Measurements from ENCODE around the gene CHST3. TPM values are rescaled to one million over a fixed set of nuclear protein-coding genes. Genes with fewer than 3 reads are reported as not detected.
"Not testable (repeated sequence)": the region's sequence is repeated elsewhere in the genome, so short reads cannot be mapped to it uniquely, and the experiment has no call there.

CHST3 gene
- total RNA-seq, 1 experiment from 2014 or later: 7.5 TPM

DNA sequence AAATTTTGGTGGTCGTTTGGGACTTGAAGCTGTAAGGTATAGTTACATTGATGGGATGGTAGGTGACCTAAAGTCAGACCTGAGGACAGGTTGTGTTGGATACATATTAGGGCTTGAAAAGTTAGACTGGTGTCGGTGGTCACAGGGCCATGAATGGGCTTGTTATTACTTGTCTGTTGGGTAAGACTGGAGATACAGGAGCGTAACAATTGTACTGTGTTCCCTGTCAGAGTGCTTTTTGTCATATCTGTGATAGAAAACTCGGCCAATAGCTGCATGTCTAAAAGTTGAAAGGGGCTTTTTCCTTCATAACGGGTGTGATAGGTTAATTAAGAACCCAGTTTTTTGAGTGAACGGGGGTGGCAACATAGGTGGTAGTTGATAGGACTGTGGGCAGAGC is 13.5 kb upstream of the CHST3 start:
- no peak for DNase-seq (ENCODE audit: low read depth)

DNA sequence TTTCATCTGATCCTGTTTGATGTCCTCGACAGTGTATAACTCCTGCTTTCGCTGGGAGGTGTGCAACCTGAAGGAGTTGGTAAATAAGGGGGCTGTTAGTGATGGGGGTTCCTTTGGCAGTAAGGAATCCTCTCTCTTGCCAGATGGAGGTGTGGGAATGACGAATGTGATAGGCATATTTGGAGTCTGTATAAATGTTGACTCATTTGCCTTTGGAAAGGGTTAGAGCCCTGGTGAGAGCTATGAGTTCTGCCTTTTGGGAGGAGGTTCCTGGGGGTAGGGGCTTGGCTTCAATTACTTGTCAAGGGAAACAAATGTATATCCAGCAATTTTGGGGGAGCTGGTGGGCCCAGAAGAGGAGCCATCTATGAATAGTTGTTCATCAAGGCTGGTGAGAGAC is 11.4 kb upstream of the CHST3 start:
- no peak for DNase-seq (ENCODE audit: low read depth)

DNA sequence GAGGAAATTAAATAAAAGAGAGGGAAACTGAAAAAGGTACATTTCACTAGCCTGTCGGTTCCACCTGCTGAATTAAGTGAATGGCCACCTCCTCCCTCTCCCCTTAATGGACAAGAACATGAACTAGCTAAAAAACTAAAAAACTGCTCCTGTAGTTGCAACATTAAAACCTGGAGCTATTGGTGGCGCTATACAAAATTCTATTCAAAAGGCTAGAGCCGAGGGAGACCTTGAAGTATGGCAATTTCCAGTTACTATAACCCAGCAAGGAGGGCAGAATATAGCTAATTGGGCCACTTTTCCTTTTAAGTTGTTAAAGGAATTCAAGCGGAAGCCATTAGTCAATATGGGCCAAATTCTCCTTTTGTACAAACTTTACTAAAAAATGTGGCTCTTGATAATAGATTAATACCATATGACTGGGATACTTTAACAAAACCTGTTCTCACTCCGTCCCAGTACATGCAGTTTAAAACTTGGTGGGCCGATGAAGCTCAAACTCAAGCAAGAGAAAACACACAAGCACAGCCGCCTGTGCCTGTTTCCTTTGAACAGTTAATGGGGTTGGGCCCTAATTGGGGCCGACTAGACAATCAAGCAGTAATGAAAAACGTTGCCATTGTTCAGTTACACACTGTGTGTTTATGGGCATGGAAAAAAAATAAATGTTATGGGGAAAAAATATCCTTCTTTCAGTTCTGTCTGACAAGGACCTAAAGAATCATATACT is 6.5 kb upstream of the CHST3 start:
- no peak for DNase-seq (ENCODE audit: low read depth)

DNA sequence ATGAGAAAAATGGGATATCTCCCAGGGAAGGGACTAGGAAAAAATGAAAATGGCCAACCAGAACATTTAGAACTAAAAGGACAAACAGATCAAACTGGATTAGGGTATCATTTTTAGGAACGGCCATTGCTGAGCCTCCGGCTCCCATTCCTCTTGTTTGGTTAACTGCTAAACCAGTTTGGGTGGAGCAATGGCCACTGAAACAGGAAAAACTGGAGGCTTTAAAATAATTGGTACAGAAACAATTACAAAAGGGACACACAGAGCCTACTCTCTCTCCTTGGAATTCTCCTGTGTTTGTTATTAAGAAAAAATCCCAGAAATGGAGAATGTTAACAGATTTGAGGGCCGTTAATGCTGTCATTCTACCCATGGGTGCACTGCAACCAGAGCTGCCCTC is 4.7 kb upstream of the CHST3 start:
- no peak for DNase-seq (ENCODE audit: low read depth)

DNA sequence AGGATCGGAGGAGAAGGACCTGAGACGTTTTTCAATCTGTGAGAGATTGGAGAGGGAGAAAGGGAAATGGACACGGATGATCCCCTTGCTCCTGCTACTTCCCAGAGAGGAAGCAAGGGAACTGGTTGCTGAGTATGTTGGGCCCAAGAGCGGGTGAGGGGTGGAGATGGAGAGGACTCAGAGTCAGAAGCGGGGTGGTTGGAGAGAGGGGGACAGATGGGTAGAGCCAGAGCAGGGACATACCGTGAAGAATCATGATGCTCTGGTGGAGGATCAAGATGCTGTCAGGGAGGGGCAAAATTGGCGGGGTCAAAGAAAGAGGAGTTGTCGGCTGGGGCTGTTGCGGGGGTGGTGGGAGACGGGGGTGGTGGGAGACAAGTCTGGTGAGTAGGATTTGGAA is 2.4 kb upstream of the CHST3 start:
- no peak for DNase-seq (ENCODE audit: low read depth)

DNA sequence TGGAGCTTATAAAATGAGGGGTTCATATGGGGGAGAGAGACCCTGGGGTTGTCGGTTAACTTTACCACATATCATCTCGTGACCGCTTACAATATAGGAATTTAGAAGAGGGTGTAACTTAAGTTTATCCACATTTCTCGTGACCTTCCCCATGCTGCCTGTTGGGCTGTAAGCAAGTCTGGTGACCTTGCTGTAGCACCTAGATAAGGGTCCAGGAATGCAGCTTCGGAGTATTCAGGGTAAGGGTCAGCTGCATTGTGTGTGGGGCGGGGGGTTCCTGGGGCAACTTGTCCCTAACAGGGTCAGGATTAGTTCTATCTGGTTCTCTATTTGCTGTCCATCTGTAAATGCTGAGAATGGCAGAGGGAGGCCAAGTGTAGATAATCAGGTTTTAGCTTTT is 1.3 kb upstream of the CHST3 start:
- no peak for DNase-seq (ENCODE audit: low read depth)

DNA sequence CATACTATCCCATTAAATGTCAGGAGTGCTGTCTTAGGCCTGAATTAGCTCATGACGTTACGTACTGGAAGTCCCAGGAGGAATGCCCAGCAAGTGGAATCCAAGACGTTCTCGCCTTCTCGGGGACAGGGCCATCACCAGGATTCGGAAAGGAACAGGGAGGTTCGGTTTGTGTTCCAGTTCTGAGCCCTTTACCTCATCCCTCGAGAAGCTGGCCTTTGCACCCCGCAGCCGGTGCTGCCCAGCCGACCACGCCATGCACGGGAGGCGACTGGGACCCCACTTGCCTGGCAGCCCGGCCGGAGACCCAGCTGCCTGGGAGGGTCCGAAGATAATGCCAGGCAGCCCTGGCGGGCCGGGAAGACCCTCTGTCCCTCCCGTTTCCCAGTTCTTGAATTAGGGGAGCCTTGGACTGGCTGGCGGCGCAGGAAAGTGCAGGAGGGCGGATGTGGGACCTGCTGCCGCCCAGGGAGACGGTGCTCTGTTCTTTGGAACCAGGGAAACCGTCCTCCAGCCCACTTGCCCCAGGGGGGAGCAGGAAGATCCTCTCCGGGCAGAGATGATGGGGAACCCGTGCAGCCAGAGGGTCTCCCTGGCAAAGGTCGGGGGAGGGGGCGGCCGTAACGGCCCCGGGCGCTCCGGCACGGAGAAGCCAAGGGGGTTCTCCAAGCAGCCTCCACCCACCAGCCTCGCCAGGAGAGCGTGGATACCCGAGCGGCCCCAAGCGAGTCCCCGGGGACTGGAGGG is 671 bp upstream of the CHST3 start:
- DNase-seq (ENCODE audit: low read depth): no peak

DNA sequence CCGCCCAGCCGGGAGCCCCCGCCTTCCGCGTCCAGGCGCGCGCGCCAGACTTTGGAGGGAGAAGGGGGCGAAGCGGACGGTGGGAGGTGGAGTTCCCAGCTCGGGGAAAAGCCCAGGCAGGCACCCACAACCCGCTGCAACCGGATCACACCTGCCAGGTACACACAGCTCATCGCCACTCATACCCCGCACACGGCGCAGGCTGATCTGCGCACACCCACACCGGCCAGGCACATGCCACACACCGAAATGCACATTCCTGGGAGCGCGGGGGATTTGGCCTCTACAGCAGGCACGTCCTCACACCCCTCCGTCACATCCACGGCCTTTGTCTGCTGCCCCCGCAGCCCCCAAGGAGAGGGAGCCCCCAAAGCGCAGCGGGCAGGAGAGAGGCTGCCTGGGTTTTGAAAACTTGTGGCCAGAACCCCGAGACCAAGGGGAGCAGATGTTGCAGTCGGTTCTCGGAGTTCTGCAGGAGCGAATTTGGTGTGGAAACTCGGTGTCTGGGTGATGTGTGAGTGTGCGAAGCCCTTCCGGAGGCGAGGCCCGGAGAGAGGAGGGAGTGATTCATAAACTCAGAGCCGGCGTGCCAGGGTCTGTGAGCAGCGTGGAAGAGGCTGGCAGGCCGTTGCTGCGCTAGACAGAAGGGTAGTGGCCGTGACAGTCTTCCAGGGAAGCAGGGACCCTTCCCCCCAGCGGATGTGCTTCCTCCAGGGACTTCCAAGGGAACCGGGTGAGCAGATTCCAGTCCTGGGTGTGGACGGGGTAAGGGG is 734 bp downstream of the CHST3 start:
- DNase-seq (ENCODE audit: low read depth): peak; percentile 74

DNA sequence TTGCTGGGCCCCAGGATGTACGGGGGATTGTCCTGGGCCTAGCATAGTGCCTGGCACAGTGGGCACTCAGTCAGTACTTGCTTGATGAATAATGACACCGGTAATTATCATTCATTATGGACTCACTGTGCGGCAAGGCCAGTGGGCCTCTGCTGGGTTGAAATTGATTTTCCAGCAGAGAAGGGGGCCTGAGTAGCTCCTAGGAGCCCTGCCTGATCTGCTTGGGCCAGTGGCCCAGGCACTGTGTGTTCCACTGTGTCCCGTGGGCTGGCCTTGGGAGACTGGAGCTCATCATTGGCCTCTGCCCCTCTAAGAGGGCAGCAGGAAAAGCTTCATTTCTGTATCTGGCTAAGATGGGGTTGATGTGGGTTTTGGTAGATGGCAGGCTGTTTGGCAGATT is 1.4 kb downstream of the CHST3 start:
- no peak for DNase-seq (ENCODE audit: low read depth)

DNA sequence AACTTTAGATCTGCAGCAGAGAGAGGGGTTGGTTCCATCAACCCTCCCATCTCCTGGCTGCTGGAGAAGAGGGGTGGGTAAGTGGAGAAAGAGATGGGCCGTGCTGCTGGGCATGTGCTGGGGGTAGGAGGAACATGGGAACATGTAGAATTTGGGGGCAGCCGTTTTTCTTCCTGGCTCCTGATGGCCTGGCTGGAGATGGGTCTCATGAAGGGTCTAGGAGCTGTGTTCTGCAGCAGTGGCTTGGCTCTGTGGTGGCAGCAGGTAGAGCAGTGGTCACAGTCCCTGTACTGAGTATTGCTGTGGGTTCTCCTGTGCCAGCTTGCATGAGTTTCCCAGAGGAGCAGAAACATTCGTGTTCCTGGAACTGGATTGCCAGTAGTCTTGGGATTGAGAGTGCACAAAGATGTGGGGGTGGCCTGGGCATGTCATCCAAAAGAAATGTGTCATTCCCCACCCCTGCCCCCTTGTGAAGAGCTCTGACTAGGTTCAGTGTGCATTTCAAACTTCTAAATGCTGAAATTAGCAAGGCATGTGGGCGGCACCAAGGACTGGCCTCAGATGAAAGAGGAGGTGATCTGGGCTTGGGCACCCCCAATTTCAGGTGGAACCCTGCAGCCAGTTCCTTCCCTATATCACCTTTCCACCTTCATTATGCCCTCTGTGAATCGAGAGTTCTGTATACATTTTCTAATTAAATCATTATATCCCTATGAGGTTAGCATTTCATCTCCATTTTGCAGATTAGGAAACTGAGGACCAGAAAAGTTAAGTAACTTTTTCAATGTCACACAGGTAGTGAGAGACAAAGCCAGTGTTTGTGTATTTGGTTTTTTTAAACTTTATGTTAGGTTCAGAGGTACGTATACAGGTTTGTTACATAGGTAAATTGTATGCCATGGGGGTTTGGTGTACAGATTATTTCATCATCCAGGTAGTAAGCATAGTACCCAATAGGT is 2.1 kb downstream of the CHST3 start:
- DNase-seq (ENCODE audit: low read depth): peak; percentile 54

DNA sequence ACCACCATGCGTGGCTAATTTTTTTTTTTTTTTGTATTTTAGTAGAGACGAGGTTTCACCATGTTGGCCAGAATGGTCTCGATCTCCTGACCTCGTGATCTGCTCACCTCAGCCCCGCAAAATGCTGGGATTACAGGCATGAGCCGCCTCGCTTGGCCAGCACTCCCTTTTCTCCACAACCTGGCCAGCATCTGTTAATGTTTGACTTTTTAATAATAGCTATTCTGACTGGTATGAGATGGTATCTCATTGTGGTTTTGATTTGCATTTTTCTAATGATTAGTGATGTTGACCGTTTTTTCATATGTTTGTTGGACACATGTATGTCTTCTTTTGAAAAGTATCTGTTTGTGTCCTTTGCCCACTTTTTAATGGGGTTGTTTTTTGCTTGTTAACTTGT is 3.8 kb downstream of the CHST3 start:
- DNase-seq (ENCODE audit: low read depth): not testable (repeated sequence)

DNA sequence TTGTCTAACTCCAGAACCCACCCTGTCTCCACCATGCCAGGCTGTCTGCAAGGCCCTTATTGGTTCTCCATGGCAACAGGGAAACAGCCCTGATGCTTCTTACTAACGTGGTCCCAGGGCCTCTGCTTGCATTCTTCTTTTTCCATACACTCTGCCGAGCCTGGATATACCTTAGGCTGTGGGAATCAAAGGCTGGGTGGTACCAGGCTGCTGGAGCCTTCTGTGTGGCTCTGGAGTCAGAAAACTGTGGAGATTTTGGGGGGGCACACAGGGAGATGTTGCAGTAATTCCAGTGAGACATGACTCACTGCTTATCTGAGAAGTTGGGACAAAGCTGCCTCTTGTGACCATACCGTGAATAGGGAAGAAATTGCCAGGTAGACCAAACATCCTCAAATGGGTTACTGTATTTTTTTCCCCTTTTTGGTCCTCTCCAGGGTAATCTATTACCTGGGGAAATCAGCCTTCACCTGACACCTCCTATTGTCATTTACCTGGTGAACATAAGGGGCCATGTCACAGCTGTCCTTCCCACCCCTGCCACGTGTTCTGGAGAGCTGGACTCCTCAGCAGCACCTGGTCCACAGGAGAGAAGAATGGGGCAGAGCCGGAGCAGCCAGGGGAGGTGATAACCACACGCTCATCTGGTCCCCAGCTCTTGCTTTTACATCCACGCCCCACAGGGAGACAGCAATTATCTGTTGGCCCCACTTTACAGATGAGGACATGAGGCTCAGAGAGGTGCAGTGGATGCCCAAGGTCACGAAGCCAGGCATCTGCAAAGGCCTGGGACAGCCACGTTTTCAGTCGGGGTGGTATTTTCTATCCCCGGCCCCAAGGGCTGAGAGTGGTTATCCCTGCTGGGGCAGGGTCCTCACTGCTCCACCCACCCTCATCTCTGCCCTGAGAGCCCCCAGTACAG is 4.6 kb downstream of the CHST3 start:
- peak; percentile 25 for DNase-seq (ENCODE audit: low read depth)

DNA sequence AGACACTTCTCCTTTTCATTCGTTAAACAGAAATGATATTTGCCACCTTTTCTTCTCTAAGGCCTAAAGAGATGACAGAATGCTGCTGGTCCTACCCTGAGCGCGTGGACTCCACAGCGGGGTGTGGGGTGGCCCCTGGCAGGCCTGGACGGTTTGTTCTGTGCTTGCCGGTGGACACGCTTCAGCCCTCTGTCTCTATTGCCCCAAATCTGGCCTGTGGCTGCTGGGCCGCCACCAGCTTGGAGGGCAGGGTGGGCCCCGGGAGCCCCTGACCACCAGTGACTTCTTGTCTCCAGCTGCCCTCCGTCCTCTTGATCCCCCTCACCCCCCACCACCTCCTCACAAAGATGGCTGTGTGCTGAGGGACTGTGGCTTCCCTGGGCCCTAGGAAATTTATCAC is 5.7 kb downstream of the CHST3 start:
- no peak for DNase-seq (ENCODE audit: low read depth)

DNA sequence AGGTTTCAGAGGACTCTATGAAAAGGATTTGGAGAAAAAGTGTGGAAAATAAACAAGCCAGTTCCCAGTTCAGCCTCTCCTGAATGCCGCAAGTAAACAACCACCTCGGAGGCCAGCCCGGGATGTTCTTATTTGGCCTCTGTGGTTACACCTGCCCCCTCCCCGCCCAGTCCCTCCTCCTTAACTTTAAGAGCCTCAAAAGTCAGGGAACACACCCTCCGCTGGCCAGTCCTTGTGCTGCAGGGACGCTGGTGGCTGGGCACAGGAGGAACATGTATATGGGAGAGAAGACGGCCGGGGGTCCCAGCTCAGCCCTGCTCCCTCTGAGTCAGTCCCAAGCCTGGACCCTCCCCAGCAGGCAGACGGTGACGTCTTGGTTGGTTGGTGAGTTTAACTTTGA is 6.1 kb downstream of the CHST3 start:
- DNase-seq (ENCODE audit: low read depth): peak; percentile 25

DNA sequence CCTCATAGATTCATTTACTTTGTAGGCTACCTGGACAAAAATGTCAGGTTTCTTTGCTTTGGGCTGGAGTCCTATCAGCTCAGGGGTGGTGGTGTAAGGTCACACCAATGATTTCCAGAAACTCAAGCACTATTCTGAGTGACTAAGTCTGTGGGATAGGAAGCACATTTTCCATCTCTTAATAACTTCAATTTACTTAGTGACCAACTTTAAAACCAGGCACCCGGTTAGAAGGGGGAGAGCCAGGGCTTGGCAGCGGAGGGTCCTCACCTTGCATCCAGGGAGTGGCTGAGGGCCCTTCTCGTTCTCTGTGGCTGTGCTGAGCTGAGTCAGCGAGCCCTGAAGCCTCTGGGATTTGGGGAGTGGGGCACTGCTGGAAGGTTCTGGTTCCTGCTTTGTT is 6.7 kb downstream of the CHST3 start:
- no peak for DNase-seq (ENCODE audit: low read depth)

DNA sequence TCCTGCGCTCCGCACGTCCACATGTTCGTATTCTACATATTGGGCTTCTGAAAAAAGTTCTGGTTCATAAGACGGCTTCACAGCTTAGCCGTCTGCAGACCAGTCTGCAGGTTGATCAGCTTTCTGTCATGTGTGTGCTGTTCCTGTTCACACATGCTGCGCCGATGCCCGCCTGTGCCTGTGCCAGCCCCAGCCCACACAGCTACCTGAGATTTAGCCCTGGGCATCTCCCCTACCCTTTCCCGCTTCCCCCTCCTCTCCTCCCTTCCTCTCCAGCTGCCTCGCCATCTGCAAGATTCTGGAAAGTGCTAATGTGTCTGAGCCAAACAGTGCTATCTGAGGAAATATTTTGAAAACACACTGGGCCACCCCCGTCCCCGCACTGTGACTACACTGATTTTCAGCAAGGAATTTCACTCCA is 7.1 kb downstream of the CHST3 start:
- no peak for DNase-seq (ENCODE audit: low read depth)

DNA sequence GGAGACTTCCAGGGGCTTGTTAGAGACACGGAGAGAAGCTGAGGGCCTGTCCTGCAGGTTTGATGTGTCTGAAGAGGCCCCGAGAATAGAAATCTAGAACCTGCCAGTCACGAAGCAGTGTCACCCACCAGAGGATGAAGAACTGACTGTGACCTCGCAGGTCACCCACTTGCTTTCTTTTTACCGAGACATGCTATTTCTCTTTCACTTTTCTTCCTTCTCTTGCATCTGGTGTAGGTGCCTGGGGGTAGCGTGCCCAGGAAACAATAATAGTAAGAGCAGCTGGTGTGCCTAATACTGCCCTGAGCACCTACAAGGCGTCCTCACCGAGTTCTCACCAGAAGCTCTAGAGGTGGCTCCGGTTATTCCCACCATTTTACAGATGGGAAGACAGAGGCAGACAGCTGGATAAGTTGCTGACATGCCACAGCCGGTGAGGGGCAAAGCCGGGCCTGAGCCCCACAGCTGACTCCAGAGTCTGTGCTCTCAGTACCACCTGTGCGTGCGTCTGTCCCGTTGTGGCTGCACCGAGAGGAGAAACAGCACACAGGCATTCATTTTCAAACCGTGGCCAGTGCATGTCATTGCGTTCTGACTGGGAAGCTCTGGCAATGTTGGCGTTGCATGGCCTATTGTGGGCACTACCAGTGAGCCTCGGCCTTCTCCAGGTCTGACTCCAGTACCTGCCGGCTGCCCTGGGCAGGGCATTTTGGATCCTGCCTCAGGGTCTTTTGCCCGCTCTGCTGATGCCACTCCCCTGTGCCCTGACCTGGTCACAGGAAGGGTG is 7.8 kb downstream of the CHST3 start:
- DNase-seq (ENCODE audit: low read depth): no peak

DNA sequence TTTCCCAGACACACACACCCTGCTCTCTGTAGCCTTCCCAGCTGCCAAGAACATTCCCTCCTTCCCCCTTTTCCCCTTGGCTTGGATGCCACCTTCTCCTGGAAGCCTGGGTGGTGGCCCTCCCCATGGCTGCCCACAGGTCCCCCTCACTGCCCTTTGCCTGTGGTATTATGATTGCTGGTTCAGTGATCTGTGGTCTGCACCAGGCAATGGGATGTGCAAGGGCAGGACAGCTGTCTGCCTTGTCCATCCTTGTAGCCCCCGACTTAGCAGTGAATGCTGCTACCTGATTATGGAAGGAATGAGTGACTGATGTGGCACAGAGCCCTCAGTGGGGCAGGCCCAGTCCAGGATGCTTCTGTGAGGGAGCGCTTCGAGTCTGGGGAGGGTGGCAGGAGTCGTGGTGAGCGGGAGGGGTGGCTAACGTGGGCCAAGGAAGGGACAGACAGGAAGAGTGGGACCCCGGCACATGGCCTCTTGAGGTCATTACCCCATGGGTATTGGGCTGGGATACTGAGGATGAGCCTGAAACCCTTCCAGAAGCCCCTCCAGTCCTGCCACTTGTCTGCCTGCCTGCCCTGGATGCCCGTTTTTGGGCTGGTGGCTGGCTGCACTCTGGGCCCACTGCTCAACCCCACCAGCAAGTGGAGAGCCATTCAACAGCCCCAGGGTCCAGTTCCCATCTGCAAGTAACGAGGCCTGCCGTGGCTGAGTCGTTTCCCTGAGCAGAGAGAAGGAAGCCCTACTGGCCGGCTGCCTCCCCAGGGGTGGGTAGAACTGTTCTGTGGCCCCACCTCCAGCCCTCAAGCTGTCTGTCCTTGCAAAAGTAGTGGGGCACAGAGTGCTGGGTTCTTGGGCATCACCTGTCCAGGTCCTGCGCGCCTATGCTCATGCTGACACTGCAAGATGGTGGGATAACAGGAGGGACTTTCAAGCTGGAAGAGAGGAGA is 8.8 kb downstream of the CHST3 start:
- no peak for DNase-seq (ENCODE audit: low read depth)

Data from Daoy (cell line).